ENCODE results near the gene GPC2.

DNA sequence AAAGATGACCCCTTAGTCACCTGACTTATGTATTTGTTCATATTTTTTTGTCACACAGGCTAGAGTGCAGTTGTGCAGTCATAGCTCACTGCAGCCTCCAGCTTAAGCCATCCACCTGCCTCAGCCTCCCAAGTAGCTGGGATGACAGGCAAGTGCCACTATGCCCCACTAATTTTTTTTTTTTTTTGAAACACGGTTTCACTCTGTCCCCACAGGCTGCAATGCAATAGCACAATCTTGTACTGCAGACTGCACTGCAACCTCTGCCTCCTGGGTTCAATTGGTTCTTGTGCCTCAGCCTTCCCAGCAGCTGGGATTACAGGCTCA, 48.6 kb downstream of the GPC2 start:
- TF ChIP-seq CTCF (IDR thresholded peaks at IDR 0.05) (no peak), POLR2AphosphoS5 (IDR thresholded peaks at IDR 0.05) (no peak)
